Lower lobe of right lung (tissue), 2 donors: ENCODE results near the gene ROBO2. TPM values are rescaled to one million over a fixed set of nuclear protein-coding genes. Genes with fewer than 3 reads are reported as not detected.

ENCODE experiments used
- ATAC-seq, 2 donors: fragments of 200-7000 bp; cut with Tn5 transposase; one replicate each; pipeline ENCODE4 v1.9.1; 2020 to 2022; ENCODE audit warnings: mild to moderate bottlenecking in 2 of 2, moderate library complexity in 2 of 2
- DNase-seq: peaks from one replicate; pipeline ENCODE4 v3.0.0-alpha.2; 2020
- H3K27ac ChIP-seq: fragments of 200-600 bp; one replicate; pipeline ENCODE4 v1.8.0; 2022
- H3K27me3 ChIP-seq: fragments of 200-600 bp; one replicate; pipeline ENCODE4 v1.8.0; 2022; ENCODE audit warnings: low read depth
- H3K36me3 ChIP-seq: fragments of 200-600 bp; one replicate; pipeline ENCODE4 v1.8.0; 2022; ENCODE audit warnings: mild to moderate bottlenecking
- H3K4me1 ChIP-seq: fragments of 200-600 bp; one replicate; pipeline ENCODE4 v1.8.0; 2022
- H3K4me3 ChIP-seq: fragments of 200-600 bp; one replicate; pipeline ENCODE4 v1.8.0; 2022; ENCODE audit warnings: mild to moderate bottlenecking
- H3K9me3 ChIP-seq: fragments of 200-600 bp; one replicate; pipeline ENCODE4 v1.8.0; 2022
- intact Hi-C: fragments of 100-400 bp; cut with DNase I; formaldehyde crosslinking; loops from one replicate; pipeline ENCODE4 v1.11.0; 2022
- total RNA-seq: library from RNA; stranded (reverse); fragmentation: NEBNext Ultra II Directional; extraction: Animal tissue kit (Norgen Biotek cat#: 25700); gene quantifications from one replicate; pipeline ENCODE4 v1.2.1, GENCODE V29; 2021
- TF ChIP-seq, protein P1 (sequence below): fragments of 200-600 bp; IDR thresholded peaks from one replicate; pipeline ENCODE4 v1.8.0; 2022; ENCODE audit warnings: antibody characterized with exemption, mild to moderate bottlenecking
- donor health status: DM: no; HTN: yes; CAD: no; lungs with severe emphysema.

The ROBO2 gene
- total RNA-seq, 1 donor from 2014 or later = 11.8 TPM

DNA sequence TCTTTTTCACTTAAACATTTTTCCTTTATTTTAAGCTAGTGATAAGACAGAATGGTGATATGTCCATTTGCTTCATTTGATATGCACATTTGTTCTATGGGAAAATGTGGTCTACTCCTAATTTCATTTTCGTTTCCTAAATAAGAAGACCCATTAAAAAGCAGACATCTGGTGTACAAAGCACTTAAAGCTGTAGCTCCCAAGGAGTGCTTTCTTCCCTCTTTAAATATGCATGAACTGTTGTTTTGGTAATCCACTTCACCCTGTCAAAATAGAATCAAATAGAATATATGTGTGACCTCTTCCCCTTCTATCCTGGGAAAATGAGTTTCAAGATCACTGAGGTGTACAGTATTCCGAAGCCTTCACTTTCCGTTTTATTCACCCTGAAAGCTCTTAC lies 182.8 kb downstream of the ROBO2 start:
- intact Hi-C loops = no loop called here
- no peak for ATAC-seq
- TF ChIP-seq, protein P1, sequence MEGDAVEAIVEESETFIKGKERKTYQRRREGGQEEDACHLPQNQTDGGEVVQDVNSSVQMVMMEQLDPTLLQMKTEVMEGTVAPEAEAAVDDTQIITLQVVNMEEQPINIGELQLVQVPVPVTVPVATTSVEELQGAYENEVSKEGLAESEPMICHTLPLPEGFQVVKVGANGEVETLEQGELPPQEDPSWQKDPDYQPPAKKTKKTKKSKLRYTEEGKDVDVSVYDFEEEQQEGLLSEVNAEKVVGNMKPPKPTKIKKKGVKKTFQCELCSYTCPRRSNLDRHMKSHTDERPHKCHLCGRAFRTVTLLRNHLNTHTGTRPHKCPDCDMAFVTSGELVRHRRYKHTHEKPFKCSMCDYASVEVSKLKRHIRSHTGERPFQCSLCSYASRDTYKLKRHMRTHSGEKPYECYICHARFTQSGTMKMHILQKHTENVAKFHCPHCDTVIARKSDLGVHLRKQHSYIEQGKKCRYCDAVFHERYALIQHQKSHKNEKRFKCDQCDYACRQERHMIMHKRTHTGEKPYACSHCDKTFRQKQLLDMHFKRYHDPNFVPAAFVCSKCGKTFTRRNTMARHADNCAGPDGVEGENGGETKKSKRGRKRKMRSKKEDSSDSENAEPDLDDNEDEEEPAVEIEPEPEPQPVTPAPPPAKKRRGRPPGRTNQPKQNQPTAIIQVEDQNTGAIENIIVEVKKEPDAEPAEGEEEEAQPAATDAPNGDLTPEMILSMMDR = no peak
- H3K36me3 ChIP-seq = no peaks in the 10 kb centered on the region
- DNase-seq = no peak
- H3K9me3 ChIP-seq = no peaks in the 10 kb centered on the region
- H3K27ac ChIP-seq = no peak overlapping the region
- no peak overlapping the region for H3K4me3 ChIP-seq
- no peaks in the 10 kb centered on the region for H3K4me1 ChIP-seq
- H3K27me3 ChIP-seq = no peaks in the 10 kb centered on the region

DNA sequence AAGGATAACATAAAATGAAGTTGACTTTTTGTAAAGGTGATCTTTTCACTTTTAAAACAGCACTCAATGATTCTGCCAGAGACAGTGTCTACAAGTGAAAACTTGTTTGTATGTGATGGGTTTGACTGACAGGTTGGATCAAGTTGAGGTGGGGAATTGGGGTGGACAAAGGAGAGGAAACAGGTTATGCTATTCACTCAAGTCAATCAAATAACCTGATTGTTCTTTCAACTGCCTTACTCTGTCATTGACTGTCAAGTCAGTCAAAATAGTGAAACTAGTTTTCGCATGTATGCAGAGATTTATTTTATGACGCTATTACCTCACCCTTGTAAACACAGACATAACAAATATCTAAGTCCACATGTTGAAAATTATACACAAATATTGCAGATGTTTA lies 187.7 kb downstream of the ROBO2 start:
- TF ChIP-seq, protein P1 = no peak
- no peak for ATAC-seq
- no peak for DNase-seq
- Histone ChIP-seq H3K27me3 (no peaks in the 10 kb centered on the region), H3K4me3 (no peak overlapping the region), H3K9me3 (no peaks in the 10 kb centered on the region), H3K4me1 (no peaks in the 10 kb centered on the region), H3K27ac (no peak overlapping the region), H3K36me3 (no peaks in the 10 kb centered on the region)
- intact Hi-C loops = no loop called here

DNA sequence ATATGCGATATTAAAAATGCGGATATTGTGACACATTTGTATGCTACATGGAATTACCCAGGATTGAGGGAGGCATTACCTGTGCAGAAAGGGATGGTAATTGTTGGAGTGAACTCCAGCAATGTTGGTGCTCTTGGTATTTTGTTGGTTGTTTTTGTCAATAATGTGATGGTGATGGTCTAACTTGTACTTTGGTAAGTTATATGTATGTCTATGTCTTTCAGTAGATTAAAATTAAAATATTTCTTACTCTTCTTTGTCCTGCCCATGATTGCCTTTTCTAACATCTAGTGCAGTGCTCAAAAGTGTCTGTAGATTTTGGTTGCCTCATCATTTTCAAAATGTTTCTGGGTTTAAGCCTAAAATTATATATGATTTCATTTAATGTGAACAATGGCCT lies 192.7 kb downstream of the ROBO2 start:
- no peak overlapping the region for H3K27ac ChIP-seq
- TF ChIP-seq, protein P1 = no peak
- ATAC-seq (no peak), DNase-seq (no peak)
- no peaks in the 10 kb centered on the region for H3K36me3 ChIP-seq
- no peak overlapping the region for H3K4me3 ChIP-seq
- H3K4me1 ChIP-seq = no peaks in the 10 kb centered on the region
- intact Hi-C loops = no loop called here
- no peaks in the 10 kb centered on the region for H3K27me3 ChIP-seq
- no peaks in the 10 kb centered on the region for H3K9me3 ChIP-seq

DNA sequence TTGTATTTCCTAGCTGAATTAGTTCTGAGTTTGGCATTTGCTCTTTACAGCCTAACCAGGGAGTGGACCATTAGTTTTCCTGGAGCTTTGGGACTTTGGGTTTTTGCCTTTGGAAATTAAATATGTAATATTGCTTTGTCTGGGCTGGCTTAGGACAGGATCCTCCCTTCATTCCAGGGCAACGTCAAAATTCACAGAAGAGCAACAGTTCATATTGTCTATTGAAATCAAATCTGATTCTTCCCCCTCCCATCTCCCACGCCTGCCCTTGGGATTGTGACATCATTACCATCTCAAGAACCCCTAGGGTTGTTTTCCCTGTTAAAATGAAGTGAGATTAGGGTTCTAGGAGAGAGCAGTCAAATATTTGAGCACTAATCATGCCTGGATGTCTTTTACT lies 194.1 kb downstream of the ROBO2 start:
- Histone ChIP-seq H3K27ac (no peak overlapping the region), H3K36me3 (no peaks in the 10 kb centered on the region), H3K9me3 (no peaks in the 10 kb centered on the region), H3K4me1 (no peaks in the 10 kb centered on the region), H3K27me3 (no peaks in the 10 kb centered on the region), H3K4me3 (no peak overlapping the region)
- TF ChIP-seq, protein P1 = no peak
- DNase-seq = no peak
- no peak for ATAC-seq
- intact Hi-C loops = no loop called here

DNA sequence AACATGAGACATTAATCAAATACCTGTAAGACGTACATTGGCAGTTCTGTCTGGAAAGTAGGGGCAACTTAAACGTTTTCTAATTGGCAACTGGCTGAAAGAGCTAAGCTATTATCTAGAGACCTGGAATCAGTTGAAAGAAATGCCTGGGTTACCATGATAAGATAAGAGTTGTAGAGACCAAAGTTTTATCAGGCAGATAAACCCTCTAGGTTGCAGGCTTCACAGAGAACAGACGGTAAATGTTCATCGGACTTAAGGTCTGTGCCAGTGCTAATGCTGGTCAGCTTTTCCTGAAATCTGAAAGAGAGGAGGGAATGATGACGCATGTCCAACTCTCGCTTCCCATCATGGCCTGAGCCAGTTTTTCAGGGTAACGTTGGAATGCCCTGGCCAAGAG lies 196.2 kb downstream of the ROBO2 start:
- intact Hi-C loops = no loop called here
- Histone ChIP-seq H3K27me3 (no peaks in the 10 kb centered on the region), H3K9me3 (no peaks in the 10 kb centered on the region), H3K36me3 (no peaks in the 10 kb centered on the region), H3K4me3 (no peak overlapping the region), H3K27ac (no peak overlapping the region), H3K4me1 (no peaks in the 10 kb centered on the region)
- DNase-seq = no peak
- ATAC-seq = no peak
- TF ChIP-seq, protein P1 = no peak

DNA sequence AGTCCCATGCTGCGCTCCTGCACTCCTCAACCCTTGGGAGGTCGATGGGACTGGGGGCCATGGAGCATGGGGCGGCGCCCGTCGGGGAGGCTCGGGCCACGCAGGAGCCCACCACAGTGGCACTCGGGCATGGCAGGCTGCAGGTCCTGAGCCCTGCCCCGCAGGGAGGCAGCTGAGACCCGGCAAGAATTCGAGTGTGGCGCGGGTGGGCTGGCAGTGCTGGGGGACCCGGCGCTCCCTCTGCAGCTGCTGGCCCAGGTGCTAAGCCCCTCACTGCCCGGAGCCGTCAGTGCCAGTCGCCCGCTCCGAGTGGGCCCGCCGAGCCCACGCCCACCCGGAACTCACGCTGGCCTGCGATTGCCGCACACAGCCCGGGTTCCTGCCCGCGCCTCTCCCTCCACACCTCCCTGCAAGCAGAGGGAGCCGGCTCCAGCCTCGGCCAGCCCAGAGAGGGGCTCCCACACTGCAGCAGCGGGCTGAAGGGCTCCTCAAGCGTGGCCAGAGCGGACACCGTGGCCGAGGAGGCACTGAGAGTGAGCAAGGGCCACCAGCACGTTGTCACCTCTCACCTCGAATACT lies 200.3 kb downstream of the ROBO2 start:
- Histone ChIP-seq H3K27ac (no peak overlapping the region), H3K27me3 (no peaks in the 10 kb centered on the region), H3K4me3 (no peak overlapping the region), H3K36me3 (no peaks in the 10 kb centered on the region), H3K4me1 (no peaks in the 10 kb centered on the region), H3K9me3 (no peaks in the 10 kb centered on the region)
- TF ChIP-seq, protein P1 = no peak
- ATAC-seq (peak in 1 of 2 donors; percentile 45), DNase-seq (no peak)
- intact Hi-C loops = no loop called here
